T-helper 2 cell treated with Interferon-gamma antibody and Interleukin-4, amounts not matched to agents 5 μg/mL and 100 μg/mL, for 36 hours (primary cell): ENCODE data around the gene SNRK.
A peak's percentile ranks its signal among the peaks of the same experiment; 100 is the strongest.

ENCODE experiments used
- DNase-seq: peaks from one replicate; pipeline ENCODE4 v3.0.0; 2021; ENCODE audit warnings: low spot score
- H3K27ac Mint-ChIP-seq: one replicate; pipeline ENCODE4 v1.8.0; 2021; ENCODE audit warnings: mild to moderate bottlenecking, mixed read lengths
- H3K27me3 Mint-ChIP-seq: one replicate; pipeline ENCODE4 v1.8.0; 2021; ENCODE audit warnings: low read depth, mixed read lengths
- H3K36me3 Mint-ChIP-seq: one replicate; pipeline ENCODE4 v1.8.0; 2021; ENCODE audit warnings: low read depth, mixed read lengths
- H3K4me1 Mint-ChIP-seq: one replicate; pipeline ENCODE4 v1.8.0; 2021; ENCODE audit warnings: low read depth, mixed read lengths
- H3K4me3 Mint-ChIP-seq: one replicate; pipeline ENCODE4 v1.8.0; 2022; ENCODE audit warnings: mild to moderate bottlenecking, moderate library complexity, mixed read lengths
- H3K9me3 Mint-ChIP-seq: one replicate; pipeline ENCODE4 v1.8.0; 2021; ENCODE audit warnings: mixed read lengths

Gene SNRK

GRCh38 chr3:43286115-43286840 lies at the start of gene SNRK:
Gene SNRK (plus strand): TSS chr3:43286540. CDS start chr3:43303204, 16,664 bp downstream.
- DNase-seq = peak; percentile 89

GRCh38 chr3:43238801-43239200 lies 47.5 kb upstream of the SNRK start:
- Mint-ChIP-seq H3K27ac (no peak overlapping the region), H3K27me3 (peaks cover 7% of the 10 kb centered on the region), H3K4me3 (no peak overlapping the region), H3K36me3 (peaks cover 3% of the 10 kb centered on the region), H3K9me3 (peaks cover 21% of the 10 kb centered on the region), H3K4me1 (peaks cover 7% of the 10 kb centered on the region)
- DNase-seq = no peak

More at GRCh38 chr3:43286115-43286840, at the start of gene SNRK:
- Mint-ChIP-seq H3K36me3 (peaks cover 26% of the 10 kb centered on the region), H3K4me3 (peak within 1 kb of the TSS; percentile 97), H3K27ac (peak within 1 kb of the TSS; percentile 96), H3K9me3 (no peaks in the 10 kb centered on the region), H3K4me1 (peaks cover 31% of the 10 kb centered on the region), H3K27me3 (peaks cover 13% of the 10 kb centered on the region)

- no peak overlapping the region for H3K27ac Mint-ChIP-seq
- no peak overlapping the region for H3K4me3 Mint-ChIP-seq
- H3K9me3 Mint-ChIP-seq = peaks cover 21% of the 10 kb centered on the region
- DNase-seq = no peak
- H3K36me3 Mint-ChIP-seq = peaks cover 3% of the 10 kb centered on the region
- H3K4me1 Mint-ChIP-seq = peaks cover 14% of the 10 kb centered on the region
- H3K27me3 Mint-ChIP-seq = peaks cover 7% of the 10 kb centered on the region
Observed at GRCh38 chr3:43239755-43240154, 46.6 kb upstream of the SNRK start.

GRCh38 chr3:43243590-43244587 lies 42.5 kb upstream of the SNRK start:
- Mint-ChIP-seq H3K36me3 (peaks cover 2% of the 10 kb centered on the region), H3K27ac (peak overlapping the region; percentile 8), H3K27me3 (peaks cover 14% of the 10 kb centered on the region), H3K4me3 (peak overlapping the region; percentile 18), H3K4me1 (peaks cover 22% of the 10 kb centered on the region), H3K9me3 (peaks cover 19% of the 10 kb centered on the region)
- DNase-seq = peak; percentile 8

GRCh38 chr3:43244694-43245093 lies 41.6 kb upstream of the SNRK start:
- Mint-ChIP-seq H3K27me3 (peaks cover 18% of the 10 kb centered on the region), H3K36me3 (peaks cover 1% of the 10 kb centered on the region), H3K9me3 (peaks cover 12% of the 10 kb centered on the region), H3K4me1 (peaks cover 22% of the 10 kb centered on the region), H3K4me3 (no peak overlapping the region), H3K27ac (no peak overlapping the region)
- no peak for DNase-seq

GRCh38 chr3:43246976-43247375 lies 39.4 kb upstream of the SNRK start:
- no peak for DNase-seq
- Mint-ChIP-seq H3K4me3 (no peak overlapping the region), H3K27ac (no peak overlapping the region)

GRCh38 chr3:43247561-43248184 lies 38.7 kb upstream of the SNRK start:
- Mint-ChIP-seq H3K9me3 (peaks cover 4% of the 10 kb centered on the region), H3K27ac (no peak overlapping the region), H3K4me3 (no peak overlapping the region), H3K27me3 (peaks cover 32% of the 10 kb centered on the region), H3K36me3 (no peaks in the 10 kb centered on the region), H3K4me1 (peaks cover 22% of the 10 kb centered on the region)
- no peak for DNase-seq

More at GRCh38 chr3:43246976-43247375, 39.4 kb upstream of the SNRK start:
- Mint-ChIP-seq H3K27me3 (peaks cover 25% of the 10 kb centered on the region), H3K9me3 (peaks cover 9% of the 10 kb centered on the region), H3K36me3 (no peaks in the 10 kb centered on the region), H3K4me1 (peaks cover 22% of the 10 kb centered on the region)

GRCh38 chr3:43248185-43248583 lies 38.2 kb upstream of the SNRK start:
- Mint-ChIP-seq H3K36me3 (no peaks in the 10 kb centered on the region), H3K9me3 (no peaks in the 10 kb centered on the region), H3K27me3 (peaks cover 36% of the 10 kb centered on the region), H3K4me3 (no peak overlapping the region), H3K27ac (no peak overlapping the region), H3K4me1 (peaks cover 19% of the 10 kb centered on the region)
- no peak for DNase-seq

GRCh38 chr3:43248973-43249372 lies 37.4 kb upstream of the SNRK start:
- H3K27ac Mint-ChIP-seq = no peak overlapping the region
- no peaks in the 10 kb centered on the region for H3K9me3 Mint-ChIP-seq
- H3K4me3 Mint-ChIP-seq = no peak overlapping the region
- peaks cover 41% of the 10 kb centered on the region for H3K27me3 Mint-ChIP-seq
- no peak for DNase-seq
- H3K36me3 Mint-ChIP-seq = no peaks in the 10 kb centered on the region
- peaks cover 13% of the 10 kb centered on the region for H3K4me1 Mint-ChIP-seq

GRCh38 chr3:43249405-43249804 lies 36.9 kb upstream of the SNRK start:
- Mint-ChIP-seq H3K27ac (no peak overlapping the region), H3K27me3 (peaks cover 45% of the 10 kb centered on the region), H3K4me1 (peaks cover 9% of the 10 kb centered on the region), H3K4me3 (no peak overlapping the region), H3K9me3 (no peaks in the 10 kb centered on the region), H3K36me3 (no peaks in the 10 kb centered on the region)
- DNase-seq = no peak

- Mint-ChIP-seq H3K4me3 (no peak overlapping the region), H3K27ac (no peak overlapping the region), H3K27me3 (peaks cover 31% of the 10 kb centered on the region), H3K4me1 (no peaks in the 10 kb centered on the region), H3K9me3 (no peaks in the 10 kb centered on the region), H3K36me3 (no peaks in the 10 kb centered on the region)
- no peak for DNase-seq
Observed at GRCh38 chr3:43253294-43253693, 33.0 kb upstream of the SNRK start.

GRCh38 chr3:43254125-43254524 lies 32.2 kb upstream of the SNRK start:
- Mint-ChIP-seq H3K4me3 (no peak overlapping the region), H3K27ac (no peak overlapping the region)

GRCh38 chr3:43255662-43256061 lies 30.7 kb upstream of the SNRK start:
- no peaks in the 10 kb centered on the region for H3K9me3 Mint-ChIP-seq
- H3K4me1 Mint-ChIP-seq = no peaks in the 10 kb centered on the region
- no peaks in the 10 kb centered on the region for H3K36me3 Mint-ChIP-seq
- H3K4me3 Mint-ChIP-seq = no peak overlapping the region
- H3K27me3 Mint-ChIP-seq = peaks cover 26% of the 10 kb centered on the region
- no peak overlapping the region for H3K27ac Mint-ChIP-seq
- no peak for DNase-seq

More at GRCh38 chr3:43254125-43254524, 32.2 kb upstream of the SNRK start:
- H3K36me3 Mint-ChIP-seq = no peaks in the 10 kb centered on the region
- no peaks in the 10 kb centered on the region for H3K9me3 Mint-ChIP-seq
- DNase-seq = no peak
- no peaks in the 10 kb centered on the region for H3K4me1 Mint-ChIP-seq
- H3K27me3 Mint-ChIP-seq = peaks cover 29% of the 10 kb centered on the region
